GM18505 (cell line): Measurements from ENCODE around the gene MSI2.

ENCODE experiments used
- ATAC-seq: cut with Tn5 transposase; IDR thresholded peaks from one replicate; pipeline ENCODE4 v1.9.1; 2021; ENCODE audit not compliant: unreplicated experiment
- POLR2A ChIP-seq: IDR thresholded peaks from 4 replicates; pipeline ENCODE4 v1.6.1; 2011; ENCODE audit warnings: borderline replicate concordance; ENCODE audit not compliant: insufficient read depth, insufficient read length; ENCODE audit errors: extremely low read depth

MSI2 gene

GRCh38 chr17:57234061-57234738 is 22.1 kb upstream of the MSI2 start:
- no peak for TF ChIP-seq POLR2A
- ATAC-seq, result no peak

- no peak for ATAC-seq
These were observed 21.6 kb upstream of the MSI2 start for GRCh38 chr17:57234739-57235092.

GRCh38 chr17:57235124-57235523 is 21.2 kb upstream of the MSI2 start:
- TF ChIP-seq POLR2A, result no peak
- ATAC-seq, result no peak

More at GRCh38 chr17:57234739-57235092, 21.6 kb upstream of the MSI2 start:
- TF ChIP-seq POLR2A, result no peak

- TF ChIP-seq POLR2A, result no peak
These were observed 19.5 kb upstream of the MSI2 start for GRCh38 chr17:57236686-57237299.

GRCh38 chr17:57240648-57241047 is 15.7 kb upstream of the MSI2 start:
- no peak for TF ChIP-seq POLR2A
- no peak for ATAC-seq

More at GRCh38 chr17:57236686-57237299, 19.5 kb upstream of the MSI2 start:
- ATAC-seq, result no peak

GRCh38 chr17:57242148-57242547 is 14.2 kb upstream of the MSI2 start:
- TF ChIP-seq POLR2A, result no peak
- ATAC-seq, result no peak

GRCh38 chr17:57243171-57243622 is 13.1 kb upstream of the MSI2 start:
- no peak for ATAC-seq
- no peak for TF ChIP-seq POLR2A

GRCh38 chr17:57245786-57246185 is 10.5 kb upstream of the MSI2 start:
- no peak for TF ChIP-seq POLR2A
- ATAC-seq, result no peak

GRCh38 chr17:57246257-57246656 is 10.1 kb upstream of the MSI2 start:
- ATAC-seq, result no peak
- no peak for TF ChIP-seq POLR2A

GRCh38 chr17:57247261-57247660 is 9.1 kb upstream of the MSI2 start:
- TF ChIP-seq POLR2A, result no peak
- ATAC-seq, result no peak

- no peak for ATAC-seq
- no peak for TF ChIP-seq POLR2A
These were observed 8.4 kb upstream of the MSI2 start for GRCh38 chr17:57247913-57248312.

GRCh38 chr17:57249520-57249919 is 6.8 kb upstream of the MSI2 start:
- ATAC-seq, result no peak
- no peak for TF ChIP-seq POLR2A

- no peak for TF ChIP-seq POLR2A
- ATAC-seq, result no peak
These were observed 5.0 kb upstream of the MSI2 start for GRCh38 chr17:57251211-57251787.

GRCh38 chr17:57253362-57254065 is 2.8 kb upstream of the MSI2 start:
- TF ChIP-seq POLR2A, result no peak
- no peak for ATAC-seq

GRCh38 chr17:57255182-57255775 is 1.0 kb upstream of the MSI2 start:
- TF ChIP-seq POLR2A, result no peak
- no peak for ATAC-seq
